HG03175 (cell line): ENCODE measurements around the gene TMED10.
"Not testable (repeated sequence)": the region's sequence is repeated elsewhere in the genome, so short reads cannot be mapped to it uniquely, and the experiment has no call there.

ENCODE experiments used
- ATAC-seq: cut with Tn5 transposase; IDR thresholded peaks from one replicate; pipeline ENCODE4 v1.9.1; 2021; ENCODE audit warnings: mild to moderate bottlenecking, moderate library complexity; ENCODE audit not compliant: unreplicated experiment

Gene TMED10

DNA sequence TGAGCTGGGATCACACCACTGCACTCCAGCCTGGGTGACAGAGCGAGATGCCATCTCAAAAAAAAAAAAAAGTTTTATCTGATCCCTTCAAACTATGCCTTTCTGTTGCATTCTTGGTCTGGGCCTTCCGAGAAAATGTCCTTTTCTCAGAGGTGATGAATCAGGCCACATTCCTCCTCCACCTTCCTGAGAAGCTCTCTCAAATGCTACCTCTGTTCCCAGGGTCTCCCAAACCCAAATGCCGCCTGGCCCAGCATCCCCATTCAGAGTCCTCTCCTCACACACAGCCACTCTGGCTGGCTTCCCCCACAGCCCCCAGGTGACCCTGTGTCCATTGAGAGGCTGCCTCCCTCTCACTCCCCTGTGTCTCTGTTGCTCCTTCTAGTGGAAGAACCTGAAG, 19.7 kb upstream of the TMED10 start:
- no peak for ATAC-seq

GRCh38 chr14:75191100-75191499, 14.7 kb upstream of the TMED10 start:
- ATAC-seq, result no peak

DNA sequence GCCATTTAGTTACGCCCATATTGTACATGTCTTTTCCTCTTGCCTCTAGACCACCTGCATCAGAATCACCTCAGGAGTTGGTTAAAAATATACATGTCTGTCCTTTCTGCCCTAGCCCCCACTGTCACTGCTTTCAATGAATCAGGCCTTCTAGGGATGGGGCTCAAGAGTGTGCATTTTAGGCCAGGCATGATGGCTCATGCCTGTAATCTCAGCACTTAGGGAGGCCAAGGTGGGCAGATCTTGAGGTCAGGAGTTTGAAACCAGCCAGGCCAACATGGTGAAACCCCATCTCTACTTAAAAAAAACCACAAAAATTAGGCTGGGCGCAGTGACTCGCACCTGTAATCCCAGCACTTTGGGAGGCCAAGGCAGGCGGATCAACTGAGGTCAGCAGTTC, 13.6 kb upstream of the TMED10 start:
- no peak for ATAC-seq

- ATAC-seq, result peak; percentile 59
Measured at GRCh38 chr14:75188520-75189268, 12.3 kb upstream of the TMED10 start.

- ATAC-seq, result no peak
Measured at GRCh38 chr14:75188086-75188485, 11.7 kb upstream of the TMED10 start.

DNA sequence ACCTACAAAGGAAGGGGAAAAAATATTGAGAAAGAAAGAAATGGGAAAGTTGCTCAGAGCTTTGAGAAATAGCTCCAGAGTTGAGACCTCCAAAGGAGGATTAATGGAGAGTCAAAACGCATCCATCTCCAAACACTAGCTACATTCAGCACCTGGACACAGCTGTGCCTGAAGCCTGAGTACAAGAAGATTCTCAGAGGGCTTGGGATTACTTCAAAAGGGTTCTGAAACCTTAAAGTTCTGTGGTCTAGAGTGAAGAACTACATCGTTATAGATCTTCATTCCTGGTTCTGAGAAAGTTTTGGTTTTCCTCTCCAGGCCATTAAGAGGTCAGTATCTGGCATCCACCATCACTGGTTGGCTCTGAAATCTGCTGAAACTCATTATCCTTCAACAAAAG, 10.5 kb upstream of the TMED10 start:
- ATAC-seq, result no peak

GRCh38 chr14:75185251-75186040, 9.0 kb upstream of the TMED10 start:
- no peak for ATAC-seq

DNA sequence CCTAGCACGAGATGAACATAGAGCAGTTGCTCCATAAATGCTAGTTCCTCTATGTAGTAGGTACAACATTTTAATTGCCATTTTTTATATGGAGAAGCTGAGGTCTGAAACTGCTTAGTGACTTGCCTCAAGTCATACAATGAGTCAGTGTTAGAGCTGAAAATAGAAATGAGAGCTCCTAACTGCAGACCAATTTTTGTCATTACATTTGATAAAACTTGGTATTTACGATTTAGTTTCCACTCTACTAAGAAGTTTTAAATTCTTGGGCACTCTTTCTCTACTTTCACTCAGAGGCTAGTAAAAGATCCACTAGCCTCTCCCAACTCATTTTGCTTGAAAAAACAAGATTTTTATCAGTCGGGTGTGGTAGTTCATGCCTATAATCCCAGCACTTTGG, 8.1 kb upstream of the TMED10 start:
- no peak for ATAC-seq

DNA sequence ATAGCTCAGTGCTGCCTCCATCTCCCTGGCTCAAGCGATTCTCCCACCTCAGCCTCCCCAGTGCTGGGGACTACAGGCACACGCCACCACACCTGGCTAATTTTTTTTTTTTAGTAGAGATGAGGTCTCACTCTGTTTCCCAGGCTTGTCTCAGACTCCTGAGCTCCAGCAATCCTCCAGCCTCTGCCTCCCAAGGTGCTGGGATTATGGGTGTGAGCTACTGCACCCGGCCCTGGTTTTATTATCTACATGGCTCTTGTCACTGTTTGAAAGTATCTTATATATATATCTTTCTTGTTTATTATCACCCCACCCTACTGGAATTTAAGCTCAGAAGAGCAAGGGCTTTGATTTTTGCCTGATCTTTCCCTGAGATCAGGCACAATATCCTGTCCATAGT, 7.6 kb upstream of the TMED10 start:
- ATAC-seq, result no peak

- no peak for ATAC-seq
Measured at GRCh38 chr14:75183225-75183624, 6.8 kb upstream of the TMED10 start.

DNA sequence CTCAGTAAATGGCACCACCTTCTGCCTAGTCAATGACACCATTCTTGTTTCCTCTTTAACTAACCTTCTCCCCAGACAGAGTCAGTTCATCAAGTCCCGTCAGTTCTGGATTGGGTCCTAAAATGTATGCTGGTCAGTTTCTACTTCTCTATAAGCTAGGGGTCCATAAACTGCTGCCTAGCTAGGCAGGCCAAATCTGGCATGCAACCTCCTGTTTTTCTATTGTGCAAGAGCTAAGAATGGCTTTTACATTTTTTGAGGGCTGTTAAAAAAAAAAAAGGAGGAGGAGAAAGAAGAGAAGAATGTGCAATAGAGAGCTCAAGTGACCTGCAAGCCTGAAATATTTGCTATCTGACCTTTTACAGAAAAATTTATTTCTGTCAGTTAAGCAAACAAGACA, 6.4 kb upstream of the TMED10 start:
- ATAC-seq, result no peak

- not testable (repeated sequence) for ATAC-seq
Measured at GRCh38 chr14:75182163-75182562, 5.8 kb upstream of the TMED10 start.

- no peak for ATAC-seq
Measured at GRCh38 chr14:75181293-75182062, 5.1 kb upstream of the TMED10 start.

DNA sequence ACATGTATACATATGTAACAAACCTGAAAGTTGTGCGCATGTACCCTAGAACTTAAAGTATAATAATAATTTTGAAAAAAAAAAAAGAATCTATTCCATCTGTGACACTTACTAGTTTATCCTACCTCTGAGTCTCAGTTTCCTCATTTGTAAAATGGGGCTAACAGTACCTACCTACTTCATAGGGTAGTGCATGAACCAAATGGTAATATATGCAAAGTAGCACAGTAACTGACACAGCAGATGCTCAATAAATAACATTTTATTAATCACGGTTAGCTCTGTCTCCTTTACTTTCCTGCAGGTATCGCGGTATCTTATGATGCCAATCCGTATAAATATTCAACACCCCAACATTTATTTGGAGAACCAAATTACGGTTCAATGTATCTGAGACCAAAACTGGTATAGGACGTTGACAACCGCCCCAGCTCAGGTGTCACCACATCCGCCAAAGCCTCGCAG, 703 bp downstream of the TMED10 start:
- peak; percentile 10 for ATAC-seq

DNA sequence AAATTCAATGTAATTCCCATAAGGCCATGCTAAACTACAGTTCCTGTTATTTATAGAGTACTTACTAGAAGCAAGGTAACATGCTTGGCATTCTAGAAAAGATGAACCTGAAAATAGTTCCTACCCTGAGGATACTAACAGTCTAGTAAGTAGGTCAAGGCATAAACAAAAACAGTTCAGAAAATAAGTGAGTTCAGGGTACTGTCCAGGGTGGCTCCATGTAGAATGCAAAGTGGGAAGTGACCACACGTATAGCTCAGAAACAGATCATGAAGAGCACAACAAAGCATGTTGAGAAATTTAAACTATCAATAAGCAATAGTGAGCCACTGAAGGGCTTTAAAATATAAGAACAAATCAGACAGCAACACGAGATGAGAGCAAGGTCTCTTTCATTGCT, 2.3 kb downstream of the TMED10 start:
- no peak for ATAC-seq

GRCh38 chr14:75170772-75171171, 5.6 kb downstream of the TMED10 start:
- no peak for ATAC-seq

- ATAC-seq, result no peak
Measured at GRCh38 chr14:75168586-75169335, 7.7 kb downstream of the TMED10 start.

- ATAC-seq, result no peak
Measured at GRCh38 chr14:75167325-75167724, 9.1 kb downstream of the TMED10 start.

- ATAC-seq, result no peak
Measured at GRCh38 chr14:75165586-75166391, 10.6 kb downstream of the TMED10 start.

- ATAC-seq, result no peak
Measured at GRCh38 chr14:75164809-75165208, 11.6 kb downstream of the TMED10 start.
